ENCODE results near the gene GLRX.
A peak's percentile ranks its signal among the peaks of the same experiment; 100 is the strongest.

- TF ChIP-seq, protein P1, sequence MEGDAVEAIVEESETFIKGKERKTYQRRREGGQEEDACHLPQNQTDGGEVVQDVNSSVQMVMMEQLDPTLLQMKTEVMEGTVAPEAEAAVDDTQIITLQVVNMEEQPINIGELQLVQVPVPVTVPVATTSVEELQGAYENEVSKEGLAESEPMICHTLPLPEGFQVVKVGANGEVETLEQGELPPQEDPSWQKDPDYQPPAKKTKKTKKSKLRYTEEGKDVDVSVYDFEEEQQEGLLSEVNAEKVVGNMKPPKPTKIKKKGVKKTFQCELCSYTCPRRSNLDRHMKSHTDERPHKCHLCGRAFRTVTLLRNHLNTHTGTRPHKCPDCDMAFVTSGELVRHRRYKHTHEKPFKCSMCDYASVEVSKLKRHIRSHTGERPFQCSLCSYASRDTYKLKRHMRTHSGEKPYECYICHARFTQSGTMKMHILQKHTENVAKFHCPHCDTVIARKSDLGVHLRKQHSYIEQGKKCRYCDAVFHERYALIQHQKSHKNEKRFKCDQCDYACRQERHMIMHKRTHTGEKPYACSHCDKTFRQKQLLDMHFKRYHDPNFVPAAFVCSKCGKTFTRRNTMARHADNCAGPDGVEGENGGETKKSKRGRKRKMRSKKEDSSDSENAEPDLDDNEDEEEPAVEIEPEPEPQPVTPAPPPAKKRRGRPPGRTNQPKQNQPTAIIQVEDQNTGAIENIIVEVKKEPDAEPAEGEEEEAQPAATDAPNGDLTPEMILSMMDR (IDR thresholded peaks at IDR 0.05): no peak
- TF ChIP-seq EP300 (IDR thresholded peaks at IDR 0.05): peak; percentile 35
Observed at GRCh38 chr5:95861221-95861863, 38.8 kb upstream of the GLRX start.
